Muscle of back (tissue), 11 donors: Measurements from ENCODE around the gene ZBTB8A. TPM values are rescaled to one million over a fixed set of nuclear protein-coding genes. Genes with fewer than 3 reads are reported as not detected.
"Not testable (repeated sequence)": the region's sequence is repeated elsewhere in the genome, so short reads cannot be mapped to it uniquely, and the experiment has no call there.

Source experiments
- DNase-seq, 3 donors: peaks; one replicate each; pipeline versions ENCODE4 v3.0.0 to v3.0.0-alpha.2; 2013
- polyA plus RNA-seq, 10 donors: library from polyadenylated mRNA; unstranded; fragments of 120-200 nt; gene quantifications; one replicate each; pipeline ENCODE4 v1.2.1, GENCODE V29; 2013; ENCODE audit not compliant: insufficient read length in 10 of 10

Gene ZBTB8A
- polyA plus RNA-seq, 10 donors: 8.4 to 11.9 (median 10.4) TPM

DNA sequence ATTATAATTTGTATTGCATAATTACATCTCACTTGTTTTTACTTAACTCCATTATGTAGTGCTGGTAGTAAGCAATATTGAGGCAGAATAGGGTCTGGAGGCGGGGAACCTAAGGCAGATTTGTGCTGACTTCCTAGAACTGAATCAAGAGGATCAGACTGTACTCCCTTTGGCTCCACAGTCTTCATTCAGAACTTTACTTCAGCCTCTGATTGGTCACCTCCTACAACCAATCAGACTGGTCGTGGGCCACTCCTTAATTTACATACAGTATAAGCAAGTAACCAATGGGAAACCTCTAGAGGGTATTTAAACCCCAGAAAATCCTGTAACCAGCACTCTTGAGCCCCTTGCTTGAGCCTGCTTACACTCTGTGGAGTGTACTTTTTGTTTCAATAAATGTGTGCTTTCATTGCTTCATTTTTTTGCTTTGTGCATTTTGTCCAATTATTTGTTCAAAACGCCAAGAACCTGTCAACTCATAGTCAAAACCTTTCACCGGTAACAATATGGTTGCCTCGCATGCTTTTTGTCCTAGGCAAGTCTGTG is 79.5 kb downstream of the ZBTB8A start:
- DNase-seq: no peak

DNA sequence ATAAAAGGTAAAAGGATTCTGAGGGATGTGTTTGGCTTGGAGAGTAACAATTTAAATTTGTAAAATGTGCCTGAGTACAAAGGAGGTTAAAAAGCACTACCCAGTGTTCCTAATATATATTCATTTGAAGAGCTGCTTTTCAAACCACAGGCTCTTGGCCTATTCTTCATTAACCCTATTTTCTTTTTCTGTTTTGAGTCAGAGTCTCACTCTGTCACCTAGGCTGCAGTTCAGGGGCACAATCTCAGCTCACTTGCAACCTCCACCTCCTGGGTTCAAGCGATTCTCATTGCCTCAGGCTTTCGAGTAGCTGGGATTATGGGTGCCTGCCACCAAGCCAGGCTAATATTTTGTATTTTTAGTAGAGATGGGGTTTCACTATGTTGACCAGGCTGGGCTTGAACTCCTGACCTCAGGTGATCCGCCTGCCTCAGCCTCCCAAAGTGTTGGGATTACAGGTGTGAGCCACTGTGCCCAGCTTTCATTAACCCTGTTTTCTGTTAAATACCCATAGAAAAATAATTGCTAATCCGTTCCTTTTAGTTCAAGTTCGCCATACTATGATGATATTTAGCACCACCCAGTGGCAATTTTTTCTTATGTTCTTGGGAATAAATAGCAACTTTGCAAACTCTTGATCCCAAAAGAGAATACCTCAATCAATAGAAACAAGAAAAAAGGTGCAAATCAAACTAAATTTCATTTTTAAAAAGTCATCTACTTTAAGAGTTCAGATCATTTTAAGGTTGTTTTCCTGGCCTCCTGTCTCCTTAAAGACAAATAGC is 80.7 kb downstream of the ZBTB8A start:
- DNase-seq: peak in 2 of 3 donors; percentile 5 to 21

DNA sequence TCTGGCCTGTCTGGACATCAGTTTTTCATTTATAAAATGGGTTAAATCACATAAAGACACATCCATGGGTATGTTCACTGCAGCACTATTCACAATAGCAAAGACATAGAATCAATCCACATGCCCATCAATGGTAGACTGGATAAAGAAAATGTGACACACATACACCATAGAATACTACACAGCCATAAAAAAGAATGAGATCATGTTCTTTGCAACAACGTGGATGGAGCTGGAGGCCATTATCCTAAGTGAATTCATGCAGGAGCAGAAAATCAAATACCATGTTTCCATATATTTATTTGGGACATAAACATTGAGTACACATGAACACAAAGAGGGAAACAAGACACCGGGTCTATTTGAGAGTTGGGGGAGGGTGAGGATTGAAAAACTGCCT is 83.0 kb downstream of the ZBTB8A start:
- DNase-seq: no peak

DNA sequence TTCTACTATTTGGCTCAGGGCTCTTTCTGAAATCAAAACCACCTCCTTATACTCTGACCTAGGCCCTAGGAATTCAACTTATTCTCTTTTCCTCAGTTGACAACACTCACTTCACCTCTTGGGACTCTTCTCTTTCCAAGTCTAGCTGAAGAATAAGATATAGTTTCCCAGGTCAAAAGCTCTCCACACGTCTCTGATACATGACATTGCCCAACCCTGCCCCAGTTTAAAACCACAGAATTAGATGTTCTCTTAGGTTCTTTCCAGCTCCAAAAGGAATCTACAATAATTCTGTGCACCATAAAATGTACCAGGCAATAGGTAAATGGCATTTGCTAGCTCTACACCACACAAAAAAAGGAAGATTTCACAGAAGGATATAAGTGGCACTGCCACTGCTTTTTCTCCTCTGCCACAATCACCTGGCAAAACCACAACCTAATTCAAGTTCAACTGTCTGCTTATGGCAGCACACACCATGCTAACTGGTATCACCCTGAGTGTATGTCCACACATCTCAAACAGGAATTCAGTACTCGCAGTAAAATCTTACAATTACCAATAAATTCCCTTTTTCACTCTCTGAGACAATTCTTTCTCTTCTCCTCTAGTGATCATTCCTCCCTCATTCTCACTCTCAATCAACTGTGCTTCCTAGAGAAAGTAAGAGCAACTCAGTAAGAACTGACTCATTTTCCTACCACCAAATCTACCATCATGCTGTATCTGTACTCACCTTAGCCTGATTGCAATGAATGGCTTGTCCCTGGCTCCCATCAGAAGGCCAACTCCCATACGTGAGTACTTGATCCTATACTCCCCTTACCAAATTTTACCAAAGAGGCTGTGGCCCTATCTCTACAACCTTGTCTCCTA is 83.8 kb downstream of the ZBTB8A start:
- no peak for DNase-seq

DNA sequence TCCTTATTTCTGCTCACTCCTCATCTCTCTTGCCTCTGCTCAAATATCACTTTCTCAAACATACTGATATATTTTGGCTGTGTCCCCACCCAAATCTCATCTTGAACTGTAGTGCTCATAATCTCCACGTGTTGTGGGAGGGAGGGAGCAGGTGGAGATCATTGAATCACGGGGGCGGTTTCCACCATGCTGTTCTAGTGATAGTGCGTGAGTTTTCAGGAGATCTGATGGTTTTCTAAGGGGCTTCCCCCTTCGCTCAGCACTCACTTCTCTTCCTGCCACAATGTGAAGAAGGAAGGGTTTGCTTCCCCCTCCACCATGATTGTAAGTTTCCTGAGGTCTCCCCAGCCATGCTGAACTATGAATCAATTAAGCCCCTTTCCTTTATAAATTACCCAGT is 84.5 kb downstream of the ZBTB8A start:
- DNase-seq: no peak

DNA sequence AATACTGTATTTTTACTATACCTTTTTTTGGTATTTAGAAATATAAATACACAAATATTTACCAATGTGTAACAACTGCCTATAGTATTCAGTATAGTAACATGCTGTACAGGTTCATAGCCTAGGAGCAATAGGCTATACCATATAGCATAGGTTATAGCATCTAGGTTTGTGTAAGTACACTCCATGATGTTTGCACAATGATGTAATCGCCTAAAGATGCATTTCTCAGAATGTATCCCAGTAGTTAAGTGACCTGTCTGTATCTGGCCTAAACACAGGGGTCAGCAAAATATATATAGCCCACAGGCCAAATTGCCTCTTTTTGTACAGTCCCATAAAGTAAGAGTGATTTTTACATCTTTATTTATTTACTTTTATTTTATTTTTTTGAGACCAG is 86.9 kb downstream of the ZBTB8A start:
- no peak for DNase-seq

DNA sequence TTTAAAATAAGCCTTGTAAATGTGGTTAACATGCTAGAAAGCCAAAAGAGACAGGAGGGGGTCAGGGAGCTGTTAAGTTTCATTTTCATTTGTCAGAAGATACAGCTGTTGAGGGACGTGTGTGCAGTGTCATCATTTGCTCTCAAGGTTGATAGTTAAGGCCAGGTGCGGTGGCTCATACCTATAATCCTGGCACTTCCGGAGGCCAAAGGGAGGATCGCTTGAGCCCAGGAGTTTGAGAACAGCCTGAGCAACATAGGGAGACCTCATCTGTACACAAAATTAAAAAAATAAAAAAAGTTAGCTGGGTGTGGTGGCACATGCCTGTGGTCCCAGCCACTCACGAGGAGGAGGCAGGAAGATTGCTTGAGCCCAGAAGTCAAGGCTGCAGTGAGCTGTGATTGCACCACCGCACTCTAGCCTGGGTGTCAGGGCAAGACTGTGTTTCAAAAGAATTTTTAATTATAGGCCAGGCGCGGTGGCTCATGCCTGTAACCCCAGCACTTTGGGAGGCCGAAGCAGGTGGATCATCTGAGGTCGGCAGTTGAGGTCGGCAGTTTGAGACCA is 88.5 kb downstream of the ZBTB8A start:
- DNase-seq: no peak

DNA sequence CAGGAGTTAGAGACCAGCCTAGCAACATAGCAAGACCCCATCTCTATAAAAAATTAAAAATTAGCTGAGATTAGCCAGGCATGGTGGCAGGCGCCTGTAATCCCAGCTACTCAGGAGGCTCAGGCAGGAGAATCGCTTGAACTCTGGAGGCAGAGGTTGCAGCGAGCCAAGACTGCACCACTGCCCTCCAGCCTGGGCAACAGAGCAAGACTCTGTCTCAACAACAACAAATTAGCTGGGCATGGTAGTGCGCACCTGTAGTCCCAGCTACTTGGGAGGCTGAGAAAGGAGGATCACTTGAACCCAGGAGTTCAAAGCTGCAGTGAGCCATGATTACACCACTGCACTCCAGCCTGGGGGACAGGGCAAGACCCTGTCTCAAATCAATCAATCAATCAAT is 90.9 kb downstream of the ZBTB8A start:
- DNase-seq: not testable (repeated sequence)

DNA sequence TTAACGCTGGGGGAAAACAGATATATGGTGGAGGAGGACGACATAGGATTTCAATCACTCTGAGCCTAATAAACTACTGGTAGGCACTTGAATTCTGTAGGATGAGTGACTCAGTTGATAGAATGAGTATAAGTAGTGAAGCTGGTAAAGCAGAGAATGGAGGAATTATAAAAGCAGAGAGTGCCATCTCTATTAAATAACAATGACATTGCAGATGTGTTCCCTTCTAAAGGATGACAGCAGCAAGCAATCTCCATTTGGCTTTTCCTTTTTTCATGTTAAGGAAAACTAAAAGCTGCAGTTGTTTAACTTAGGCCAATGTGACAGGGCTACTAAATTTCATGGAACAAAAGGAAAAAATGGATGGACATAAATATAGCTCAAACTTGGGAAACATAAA is 93.6 kb downstream of the ZBTB8A start:
- no peak for DNase-seq

DNA sequence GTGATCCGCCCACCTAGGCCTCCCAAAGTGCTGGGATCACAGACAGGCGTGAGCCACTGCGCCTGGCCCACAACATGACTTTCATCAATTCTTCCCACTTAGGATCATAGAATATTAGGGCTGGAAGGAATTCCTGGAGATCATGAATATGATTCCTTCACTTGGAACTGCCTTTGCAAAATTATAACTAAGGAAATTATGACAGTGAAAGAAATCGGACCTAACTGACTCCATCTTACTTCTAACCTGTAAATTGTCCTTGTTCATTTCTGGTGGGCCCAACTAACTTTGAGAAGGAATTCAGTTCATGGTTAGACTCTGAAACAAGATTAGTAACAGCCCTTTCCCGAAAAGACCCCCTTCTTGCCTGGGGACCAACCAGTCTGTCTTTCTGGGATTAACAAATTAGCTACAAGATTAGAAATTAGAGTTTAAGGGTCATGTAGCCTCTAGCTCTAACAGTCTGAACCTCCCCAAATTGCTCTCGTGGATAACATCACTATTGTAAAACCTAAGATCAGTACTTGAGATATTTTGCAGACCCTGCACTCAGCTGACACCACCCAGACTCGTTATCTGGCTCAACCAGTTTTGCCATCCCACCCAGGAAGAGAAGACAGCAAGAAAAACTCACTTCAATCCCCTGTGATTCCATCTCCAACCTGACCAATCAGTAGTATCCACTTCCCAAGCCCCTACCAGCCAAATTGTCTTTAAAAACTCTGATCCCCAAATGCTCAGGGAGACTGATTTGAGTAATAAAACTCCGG is 96.5 kb downstream of the ZBTB8A start:
- no peak for DNase-seq

DNA sequence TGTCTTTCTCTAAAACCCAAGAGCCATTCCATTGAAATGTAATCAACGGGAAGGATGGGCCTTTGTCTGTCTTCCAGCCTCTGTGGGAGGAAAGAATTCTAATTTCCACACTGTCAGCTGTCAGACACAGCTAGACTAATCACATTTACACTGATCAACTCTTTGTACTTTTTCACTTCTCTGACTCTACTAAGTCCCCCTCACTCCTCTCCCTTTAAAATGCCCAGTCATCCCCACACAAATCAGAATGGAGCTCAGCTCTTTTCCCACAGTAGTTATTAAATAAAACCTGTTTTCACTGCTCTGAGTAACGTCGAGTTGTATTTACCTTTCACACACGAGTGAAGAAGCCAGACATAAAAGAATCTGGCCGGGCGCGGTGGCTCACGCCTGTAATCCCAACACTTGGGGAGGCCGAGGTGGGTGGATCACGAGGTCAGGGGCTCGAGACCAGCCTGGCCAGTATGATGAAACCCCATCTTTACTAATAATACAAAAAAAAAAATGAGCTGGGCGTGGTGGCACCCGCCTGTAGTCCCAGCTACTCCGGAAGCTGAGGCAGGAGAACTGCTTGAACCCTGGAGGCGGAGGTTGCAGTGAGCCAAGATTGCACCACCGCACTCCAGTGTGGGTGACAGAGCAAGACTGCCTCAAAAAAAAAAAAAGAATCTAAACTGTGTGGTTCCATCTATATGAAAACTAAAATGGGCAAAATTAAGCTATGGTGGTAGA is 97.9 kb downstream of the ZBTB8A start:
- DNase-seq: no peak

DNA sequence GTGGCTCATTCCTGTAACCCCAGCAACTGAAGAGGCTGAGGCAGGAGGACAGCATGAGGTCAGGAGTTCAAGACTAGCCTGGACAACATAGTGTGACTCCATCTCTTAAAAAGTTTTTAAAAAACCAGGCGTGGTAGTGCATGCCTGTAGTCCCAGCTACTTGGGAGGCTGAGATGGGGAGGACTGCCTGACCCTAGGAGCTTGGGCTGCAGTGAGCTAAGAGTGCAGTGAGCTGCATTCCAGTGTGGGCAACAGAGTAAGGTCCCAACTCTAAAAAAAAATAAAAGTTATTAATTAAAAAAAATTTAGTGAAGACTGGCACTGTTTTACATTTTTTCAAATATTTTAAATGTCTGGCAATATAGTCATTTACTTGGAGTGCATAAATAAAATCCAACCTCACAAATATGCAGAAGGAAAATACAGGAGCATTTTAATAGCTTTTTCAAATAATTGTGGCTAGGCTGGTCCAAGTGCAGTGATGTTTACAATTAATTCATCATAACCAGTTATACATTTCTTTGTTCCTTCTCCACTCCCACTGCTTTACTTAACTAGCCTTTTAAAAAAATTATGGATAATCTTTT is 100.4 kb downstream of the ZBTB8A start:
- peak in 1 of 3 donors; percentile 21 for DNase-seq

DNA sequence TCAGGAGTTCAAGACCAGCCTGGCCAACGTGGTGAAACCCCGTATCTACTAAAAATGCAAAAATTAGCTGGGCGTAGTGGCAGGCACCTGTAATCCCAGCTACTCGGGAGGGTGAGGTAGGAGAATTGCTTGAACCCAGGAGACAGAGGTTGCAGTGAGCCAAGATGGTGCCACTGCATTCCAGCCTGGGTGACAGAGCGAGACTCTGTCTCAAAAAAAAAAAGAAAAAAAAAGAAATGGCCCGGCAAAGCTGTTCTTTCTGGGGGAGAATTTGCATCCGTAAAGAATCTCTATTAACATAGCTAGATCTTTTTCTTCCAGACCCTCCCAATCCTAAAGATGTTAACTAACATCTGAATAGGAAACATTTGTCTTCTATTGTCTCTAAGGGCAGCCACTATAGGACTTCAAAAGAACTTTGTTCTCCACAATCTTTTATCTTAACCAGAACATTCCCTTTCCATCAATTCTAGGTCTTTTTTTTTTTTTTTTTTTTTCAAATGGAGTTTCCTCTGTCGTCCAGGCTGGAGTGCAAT is 103.1 kb downstream of the ZBTB8A start:
- not testable (repeated sequence) for DNase-seq

DNA sequence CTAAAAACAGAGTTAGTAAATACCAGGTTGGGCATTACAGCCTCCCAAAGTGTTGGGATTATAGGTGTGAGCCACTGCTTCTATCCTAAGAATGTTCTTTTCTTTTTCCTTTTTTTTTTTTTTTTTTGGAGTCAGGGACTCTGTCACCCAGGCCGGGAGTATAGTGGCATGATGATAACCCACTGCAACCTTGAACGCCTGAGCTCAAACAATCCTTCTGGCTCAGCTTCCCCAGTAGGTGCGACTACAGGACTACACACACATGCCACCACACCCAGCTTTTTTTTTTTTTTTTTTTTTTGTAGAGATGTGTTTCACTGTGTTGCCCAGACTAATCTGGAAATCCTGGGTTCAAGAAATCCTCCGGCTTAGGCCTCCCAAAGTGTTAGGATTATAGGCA is 105.2 kb downstream of the ZBTB8A start:
- no peak for DNase-seq

DNA sequence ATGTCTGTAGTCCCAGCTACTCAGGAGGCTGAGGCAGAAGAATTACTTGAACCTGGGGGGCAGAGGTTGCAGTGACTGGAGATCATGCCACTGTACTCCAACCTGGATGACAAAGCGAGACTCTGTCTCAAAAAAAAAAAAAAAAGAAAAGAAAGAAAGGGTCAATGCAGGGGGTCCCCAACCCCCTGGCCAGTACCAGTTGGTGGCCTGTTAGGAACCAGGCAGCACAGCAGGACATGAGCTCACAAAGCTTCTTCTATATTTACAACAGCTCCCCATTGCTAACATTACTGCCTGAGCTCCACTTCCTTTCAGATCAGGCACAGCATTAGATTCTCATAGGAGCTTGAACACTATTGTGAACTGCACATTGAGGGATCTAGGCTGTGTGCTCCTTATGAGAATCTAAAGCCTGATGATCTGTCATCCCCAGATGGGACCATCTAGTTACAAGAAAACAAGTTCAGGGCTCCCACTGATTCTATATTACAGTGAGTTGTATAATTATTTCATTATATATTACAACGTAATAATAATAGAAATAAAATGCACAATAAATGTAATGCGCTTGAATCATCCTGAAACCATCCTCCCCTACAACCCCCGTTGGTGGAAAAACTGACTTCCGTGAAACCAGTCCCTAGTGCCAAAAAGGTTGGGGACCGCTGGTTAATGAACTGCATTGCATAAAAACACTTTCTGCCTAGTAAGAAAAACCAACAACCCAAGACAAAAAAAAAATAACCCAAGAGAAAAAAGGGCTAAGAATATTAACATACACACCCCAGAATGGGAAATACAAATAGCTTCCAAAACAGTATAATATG is 108.3 kb downstream of the ZBTB8A start:
- no peak for DNase-seq

DNA sequence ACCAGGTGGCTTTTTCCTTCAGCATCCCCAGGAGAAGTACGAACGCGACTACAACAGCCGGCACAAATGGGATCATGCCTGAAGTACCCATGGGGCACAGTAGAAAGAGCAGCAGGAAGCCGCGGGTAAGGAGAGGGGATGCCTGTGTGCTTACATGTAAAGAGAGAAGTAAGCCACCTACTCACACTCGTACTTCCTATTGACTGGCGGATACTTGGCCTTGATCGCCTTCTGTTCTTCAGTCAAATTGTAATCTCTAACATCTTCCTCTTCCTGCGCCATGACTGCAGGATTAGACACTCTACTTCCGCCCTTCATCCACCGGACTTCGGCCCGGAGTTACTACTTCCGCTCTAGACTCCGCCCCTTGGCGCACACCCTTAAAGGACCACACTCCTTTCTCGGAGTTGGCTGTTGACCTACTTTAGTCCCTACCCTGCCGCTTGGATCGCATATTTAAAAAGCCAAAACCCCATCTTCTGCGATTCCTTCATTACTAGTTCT is 111.1 kb downstream of the ZBTB8A start, which contains the start of gene ZBTB8OS:
Gene ZBTB8OS, minus strand, starts transcription at position 303 of the 504 bp plus-strand sequence. Its CDS starts 21 bp downstream, at position 282.
- peak; percentile 94 to 97 (median 96) for DNase-seq

DNA sequence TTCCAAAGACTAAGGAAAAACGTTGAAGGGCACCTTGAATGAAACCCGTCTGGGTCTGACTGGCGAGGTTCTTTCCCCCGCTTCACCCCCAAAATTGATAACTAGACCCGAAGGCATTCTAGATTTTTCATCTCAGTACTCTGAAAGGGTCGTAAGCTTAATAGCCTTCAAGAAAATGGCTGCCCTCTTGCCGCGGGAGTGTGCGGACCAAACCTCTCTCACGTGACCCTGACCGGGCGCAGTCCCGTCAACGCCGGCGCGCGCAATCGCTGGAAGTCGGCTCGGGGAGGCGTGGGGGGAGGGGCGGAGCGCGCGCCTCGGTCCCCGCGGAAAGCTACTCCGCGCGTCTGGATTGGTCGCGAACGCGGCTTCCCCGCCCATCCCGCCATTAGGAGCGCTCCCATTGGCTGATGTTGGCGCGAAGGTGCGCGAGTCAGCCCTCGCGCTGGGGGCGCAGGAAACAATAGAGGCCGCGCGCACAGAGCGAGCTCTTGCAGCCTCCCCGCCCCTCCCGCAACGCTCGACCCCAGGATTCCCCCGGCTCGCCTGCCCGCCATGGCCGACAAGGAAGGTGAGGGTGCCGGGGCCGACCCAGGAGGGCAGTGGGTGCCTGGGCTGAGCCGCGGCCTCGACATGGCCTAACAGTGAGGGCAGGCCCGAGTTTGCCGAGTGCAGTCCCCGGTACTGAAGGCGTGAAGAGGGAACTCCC is 111.7 kb downstream of the ZBTB8A start, which contains the start of gene RBBP4:
Gene RBBP4, plus strand, starts transcription at position 457 of the 709 bp plus-strand sequence. Its CDS starts 99 bp downstream, at position 556.
- DNase-seq: peak; percentile 98 to 100 (median 99)
